Lung (tissue), 12 donors: ENCODE data around the gene TGM2. TPM values are rescaled to one million over a fixed set of nuclear protein-coding genes. Genes with fewer than 3 reads are reported as not detected.

Experiments used
- ATAC-seq: fragments of 200-7000 bp; cut with Tn5 transposase; one replicate; pipeline ENCODE4 v1.9.1; 2020; ENCODE audit warnings: moderate number of reproducible peaks; ENCODE audit not compliant: insufficient read depth, low FRiP score
- DNase-seq, 3 donors: peaks; one replicate each; pipeline ENCODE4 v3.0.0-alpha.2; 2013 to 2017
- H3K27ac ChIP-seq, 2 donors: one replicate each; pipeline ENCODE4 v1.5.1; 2013; ENCODE audit warnings: mild to moderate bottlenecking in 2 of 2, moderate library complexity in 2 of 2, control low read depth in 1 of 2, inconsistent platforms in 1 of 2, low read depth in 1 of 2, low read length in 1 of 2
- H3K27me3 ChIP-seq, 3 donors: one replicate each; pipeline ENCODE4 v1.5.1; 2013; ENCODE audit warnings: low read length in 2 of 3; ENCODE audit not compliant: control insufficient read depth in 3 of 3, insufficient read depth in 3 of 3
- H3K36me3 ChIP-seq, 4 donors: one replicate each; pipeline ENCODE4 v1.5.1; 2013; ENCODE audit warnings: low read length in 4 of 4, mild to moderate bottlenecking in 1 of 4, moderate library complexity in 1 of 4; ENCODE audit not compliant: control insufficient read depth in 4 of 4, insufficient read depth in 4 of 4
- H3K4me1 ChIP-seq, 5 donors: one replicate each; pipeline ENCODE4 v1.5.1; 2013; ENCODE audit warnings: low read length in 5 of 5, mild to moderate bottlenecking in 2 of 5, moderate library complexity in 1 of 5; ENCODE audit not compliant: control insufficient read depth in 5 of 5, insufficient read depth in 5 of 5
- H3K4me3 ChIP-seq: one replicate; pipeline ENCODE4 v1.5.1; 2013; ENCODE audit warnings: mild to moderate bottlenecking, control low read depth, moderate library complexity
- H3K9ac ChIP-seq, 2 donors: one replicate each; pipeline ENCODE4 v1.5.1; 2013; ENCODE audit warnings: low read length in 2 of 2, control low read depth in 1 of 2; ENCODE audit not compliant: insufficient read depth in 1 of 2
- H3K9me3 ChIP-seq, 4 donors: one replicate each; pipeline ENCODE4 v1.5.1; 2013; ENCODE audit warnings: low read length in 3 of 4, mild to moderate bottlenecking in 1 of 4, moderate library complexity in 1 of 4; ENCODE audit not compliant: control insufficient read depth in 4 of 4, insufficient read depth in 3 of 4
- CTCF ChIP-seq: IDR thresholded peaks from 2 replicates; pipeline ENCODE4 v1.5.1; 2012; ENCODE audit warnings: mild to moderate bottlenecking; ENCODE audit errors: control extremely low read depth, extremely low read depth
- WGBS, 2 donors: extraction: QIAGEN DNeasy Blood & Tissue Kit; methylation state at CpG; one replicate each; pipeline ENCODE4 v1.1.7; 2013; 5-methylcytosine and 5-hydroxymethylcytosine counted together
- polyA plus RNA-seq, 2 donors: library from polyadenylated mRNA; stranded (reverse); fragments of 200-250 nt; gene quantifications; one replicate each; pipeline ENCODE4 v1.2.1, GENCODE V29; 2013
- total RNA-seq, 2 donors: library from RNA; depleted of rRNA in 1 of 2; stranded (reverse); fragments of >200 nt in 1 of 2; gene quantifications; one replicate each; pipeline ENCODE4 v1.2.1, GENCODE V29; 2014 to 2021
- donor health status: control.
- donor health status: control.
- donor health status: Bipolar disorder and iron deficiency.
- donor health status: healthy.
- donor health status: DM: yes; HTN: yes; CAD: no.

Gene TGM2
- total and polyA plus RNA-seq, 4 donors = 85.0 to 476 (median 325) TPM

- Histone ChIP-seq H3K9me3 (no peaks in the 10 kb centered on the region), H3K4me3 (no peak overlapping the region), H3K27ac (peak overlapping the region in 1 of 2 donors; percentile 62), H3K4me1 (peaks cover 0 to 34% (median 16%) of the 10 kb centered on the region in 5 donors), H3K36me3 (no peaks in the 10 kb centered on the region), H3K9ac (no peak overlapping the region), H3K27me3 (no peaks in the 10 kb centered on the region)
- TF ChIP-seq CTCF = no peak
- 75 to 84% methylated on average over 4 of the region's 4 CpGs for WGBS, 2 donors
- ATAC-seq = no peak
- DNase-seq = no peak
Observed at GRCh38 chr20:38121741-38122140, 43.3 kb downstream of the TGM2 start.

- 98 to 100% methylated on average over 4 of the region's 4 CpGs for whole genome bisulfite sequencing, 2 donors
Observed at GRCh38 chr20:38120625-38120988, 44.5 kb downstream of the TGM2 start.

GRCh38 chr20:38119446-38119845, 45.6 kb downstream of the TGM2 start:
- no peak for ATAC-seq
- DNase-seq = no peak
- H3K9ac ChIP-seq = no peak overlapping the region
- H3K4me3 ChIP-seq = no peak overlapping the region
- H3K27me3 ChIP-seq = no peaks in the 10 kb centered on the region
- no peak overlapping the region for H3K27ac ChIP-seq
- peaks cover 0 to 17% (median 5%) of the 10 kb centered on the region in 5 donors for H3K4me1 ChIP-seq
- TF ChIP-seq CTCF = no peak
- H3K36me3 ChIP-seq = no peaks in the 10 kb centered on the region
- H3K9me3 ChIP-seq = no peaks in the 10 kb centered on the region
- WGBS, 2 donors = 83 to 91% methylated on average over 6 of the region's 6 CpGs

More at GRCh38 chr20:38120625-38120988, 44.5 kb downstream of the TGM2 start:
- no peak overlapping the region for H3K9ac ChIP-seq
- H3K4me1 ChIP-seq = peaks cover 0 to 24% (median 14%) of the 10 kb centered on the region in 5 donors
- H3K27ac ChIP-seq = no peak overlapping the region
- no peak for TF ChIP-seq CTCF
- no peaks in the 10 kb centered on the region for H3K9me3 ChIP-seq
- no peaks in the 10 kb centered on the region for H3K36me3 ChIP-seq
- no peaks in the 10 kb centered on the region for H3K27me3 ChIP-seq
- ATAC-seq (no peak), DNase-seq (no peak)
- H3K4me3 ChIP-seq = no peak overlapping the region

DNA sequence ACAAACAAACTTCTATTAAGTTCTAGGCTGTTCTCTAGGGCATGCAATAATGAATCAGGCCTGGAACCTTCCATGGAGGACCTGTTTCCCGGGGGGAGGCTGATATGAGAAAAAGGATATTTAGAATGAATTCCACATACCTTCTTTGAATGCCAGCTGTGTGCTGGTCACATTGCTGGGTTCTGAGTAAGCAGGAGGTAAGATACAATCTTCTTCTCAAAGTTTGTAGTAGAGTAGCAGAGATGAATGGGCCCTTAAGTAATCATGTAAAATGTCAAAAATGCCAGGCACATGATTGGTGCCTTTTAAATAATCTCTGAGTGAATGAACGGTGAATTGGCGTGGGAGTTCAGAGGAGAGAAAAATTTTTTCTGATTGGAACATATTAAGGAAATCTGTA, 47.4 kb downstream of the TGM2 start:
- ATAC-seq = no peak
- H3K9ac ChIP-seq = no peak overlapping the region
- H3K36me3 ChIP-seq = no peaks in the 10 kb centered on the region
- no peak overlapping the region for H3K4me3 ChIP-seq
- no peak overlapping the region for H3K27ac ChIP-seq
- no peaks in the 10 kb centered on the region for H3K9me3 ChIP-seq
- DNase-seq = no peak
- TF ChIP-seq CTCF = no peak
- H3K27me3 ChIP-seq = no peaks in the 10 kb centered on the region
- peaks cover 0 to 11% (median 4%) of the 10 kb centered on the region in 5 donors for H3K4me1 ChIP-seq
- WGBS, 2 donors = 69 to 84% methylated on average over 3 of the region's 3 CpGs
